ENCODE data around the gene CTTNBP2. TPM values are rescaled to one million over a fixed set of nuclear protein-coding genes. Genes with fewer than 3 reads are reported as not detected.
A peak's percentile ranks its signal among the peaks of the same experiment; 100 is the strongest.

CTTNBP2 gene
- total and polyA plus RNA-seq, 2 of the 4 experiments (the other 2 are of a cell fraction), result 6.6 to 11.3 TPM

GRCh38 chr7:117809958-117810357 lies 63.3 kb downstream of the CTTNBP2 start:
- no peak for TF ChIP-seq ELK1 (IDR thresholded peaks at IDR 0.05; ENCODE audit: borderline replicate concordance, low read depth, low read length)
- TF ChIP-seq FOS (IDR thresholded peaks at IDR 0.05; ENCODE audit: low read depth, low read length), result no peak
- TF ChIP-seq USF2 (IDR thresholded peaks at IDR 0.05; ENCODE audit: low read depth, low read length), result no peak
- TF ChIP-seq MXI1 (IDR thresholded peaks at IDR 0.05; ENCODE audit: borderline replicate concordance, low read depth, low read length), result no peak
- TF ChIP-seq POLR2A (IDR thresholded peaks at IDR 0.05; ENCODE audit: low read depth, low read length), result no peak
- ChIA-PET CTCF (no interaction called here), POLR2A (ENCODE audit: unreplicated experiment) (no interaction called here)
- Histone ChIP-seq H4K20me1 (ENCODE audit: insufficient read depth, low read length) (no peaks in the 10 kb centered on the region), H2AFZ (replicated peaks; ENCODE audit: low read length, poor library complexity) (no peak overlapping the region), H2BK120ac (ENCODE audit: low read depth, low read length) (peak overlapping the region; percentile 69; the same call in 1 of the 2 replicates), H3K4me2 (ENCODE audit: low read depth, low read length) (no peak overlapping the region; the same call in 1 of the 2 replicates), H3K14ac (replicated peaks; ENCODE audit: low read depth, low read length) (peak overlapping the region; percentile 67; the same call in 1 of the 2 replicates), H2BK5ac (ENCODE audit: low read depth, low read length, poor library complexity, severe bottlenecking) (peak overlapping the region; percentile 77), H3K56ac (ENCODE audit: extremely low read depth, insufficient read depth, low read length) (no peak overlapping the region), H3K23ac (ENCODE audit: low read depth, low read length) (peak overlapping the region; percentile 40; the same call in 1 of the 2 replicates), H2BK20ac (ENCODE audit: low read depth, low read length) (peak overlapping the region; percentile 84), H3K4ac (ENCODE audit: low read depth, low read length) (peak overlapping the region; percentile 80), H3K27ac (ENCODE audit: insufficient read depth, low read length) (no peak overlapping the region), H3K79me1 (ENCODE audit: low read depth in 1 of 2, low read length in 2 of 2) (peaks cover 0 to 6% of the 10 kb centered on the region in 2 experiments; a peak in 3 of 4 replicates), H3K4me3 (ENCODE audit: insufficient read depth, low read depth, low read length) (no peak overlapping the region), H3K9me1 (ENCODE audit: insufficient read depth, low read length) (peaks cover 5% of the 10 kb centered on the region; the same call in 1 of the 2 replicates), H4K91ac (ENCODE audit: insufficient read depth, low read depth, low read length) (no peak overlapping the region), H3K4me1 (ENCODE audit: control insufficient read depth, insufficient read depth, low read length) (peaks cover 9% of the 10 kb centered on the region), H3K27me3 (ENCODE audit: control insufficient read depth, insufficient read depth, low read length) (no peaks in the 10 kb centered on the region), H4K8ac (ENCODE audit: low read depth in 2 of 2, low read length in 2 of 2) (peak overlapping the region in 1 of 2 experiments; percentile 47; a peak in 1 of 4 replicates), H3K18ac (ENCODE audit: low read depth, low read length) (no peak overlapping the region), H2AK5ac (ENCODE audit: low read depth, low read length) (peak overlapping the region; percentile 94), H4K5ac (ENCODE audit: low read depth, low read length) (no peak overlapping the region), H3K36me3 (ENCODE audit: control insufficient read depth, insufficient read depth, low read length) (0 out of 2 replicates have a peak, but pooled peaks cover 1% of the 10 kb centered on the region), H2AK9ac (replicated peaks; ENCODE audit: low read depth, low read length, poor library complexity) (no peak overlapping the region), H3K9ac (ENCODE audit: low read depth, low read length) (no peak overlapping the region), H3K9me3 (ENCODE audit: control insufficient read depth, insufficient read depth, low read length) (no peaks in the 10 kb centered on the region), H2BK15ac (ENCODE audit: low read depth, low read length) (no peak overlapping the region)
- no peak for ATAC-seq (ENCODE audit: low read depth)
- in situ Hi-C loops (cut with MboI; ENCODE audit: low sequenced_read_pairs) (no loop called here), dilution Hi-C loops (cut with HindIII; ENCODE audit: low sequenced_read_pairs, unreplicated experiment) (no loop called here), intact Hi-C loops (cut with micrococcal nuclease) (loop anchor here (2.0 kb wide), 1 partner anchor 17 kb away; no protein-coding TSS in a partner anchor)
- no TSS peak for BruUV-seq (replicated peaks)
- peak; percentile 4 for DNase-seq
- WGBS, 2 experiments (ENCODE audit: extremely low coverage in 2 of 2, insufficient read length in 1 of 2), result no CpG with 5 or more reads among the region's 3 CpGs
